Measurements from ENCODE around the gene TATDN2. TPM values are rescaled to one million over a fixed set of nuclear protein-coding genes. Genes with fewer than 3 reads are reported as not detected.

The TATDN2 gene
- total RNA-seq, 1 experiment from 2014 or later = 30.4 TPM

DNA sequence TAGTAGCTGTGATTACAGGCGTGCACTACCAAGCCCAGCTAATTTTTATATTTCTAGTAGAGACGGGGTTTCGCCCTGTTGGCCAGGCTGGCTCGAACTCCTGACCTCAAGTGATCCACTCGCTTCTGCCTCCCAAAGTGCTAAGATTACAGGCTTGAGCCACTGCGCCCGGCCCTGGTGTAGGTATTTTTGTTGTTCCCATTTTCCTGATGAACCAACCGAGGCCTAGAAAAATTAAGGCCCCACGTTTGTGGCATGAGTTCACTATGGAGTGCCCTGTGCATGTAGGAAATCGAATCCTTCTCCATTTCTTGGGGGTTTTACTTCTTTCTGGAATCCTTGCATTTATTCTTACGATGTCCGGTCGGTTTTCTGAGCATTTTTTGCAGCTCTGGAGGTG lies 14.3 kb upstream of the TATDN2 start:
- CTCF ChIA-PET = no interaction called here
- no TSS peak for BruUV-seq (replicated peaks)

DNA sequence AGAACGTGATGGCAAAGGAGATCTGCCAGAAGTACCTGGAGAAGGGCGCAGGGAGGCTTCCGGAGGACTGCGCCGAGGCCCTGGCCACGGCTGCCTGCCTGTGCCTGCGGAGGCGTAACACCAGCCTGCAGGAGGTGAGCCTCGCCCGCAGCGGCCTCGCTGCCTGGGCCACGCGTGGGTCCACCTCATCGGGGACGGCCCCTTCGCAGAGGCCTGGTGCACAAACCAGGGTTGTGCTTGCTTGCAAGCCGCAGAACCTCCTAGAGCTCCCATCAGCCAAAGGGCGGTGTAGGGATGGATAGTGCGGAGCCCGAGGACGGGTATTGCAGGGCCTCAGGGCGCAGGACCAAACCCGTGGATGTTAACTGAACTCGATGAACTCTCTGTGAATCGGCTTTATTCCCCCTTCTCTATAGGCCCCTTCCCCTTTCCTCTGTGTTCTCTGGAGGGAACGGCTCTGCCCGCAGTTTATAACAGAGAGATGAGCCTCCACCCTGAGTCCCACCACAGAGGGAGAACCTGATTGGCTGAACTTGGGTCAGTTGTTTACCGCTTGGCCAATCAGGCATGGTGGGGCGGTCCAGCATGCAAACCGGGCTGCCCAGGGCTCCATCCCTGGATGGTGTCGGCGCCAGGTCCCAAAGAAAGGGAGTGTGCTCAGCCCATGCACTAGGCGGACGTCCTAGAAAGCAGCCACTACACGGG lies 13.6 kb upstream of the TATDN2 start:
- no peak for TF ChIP-seq TCF7L2 (IDR thresholded peaks at IDR 0.05; ENCODE audit: low read depth, low read length)
- TF ChIP-seq, protein P1, sequence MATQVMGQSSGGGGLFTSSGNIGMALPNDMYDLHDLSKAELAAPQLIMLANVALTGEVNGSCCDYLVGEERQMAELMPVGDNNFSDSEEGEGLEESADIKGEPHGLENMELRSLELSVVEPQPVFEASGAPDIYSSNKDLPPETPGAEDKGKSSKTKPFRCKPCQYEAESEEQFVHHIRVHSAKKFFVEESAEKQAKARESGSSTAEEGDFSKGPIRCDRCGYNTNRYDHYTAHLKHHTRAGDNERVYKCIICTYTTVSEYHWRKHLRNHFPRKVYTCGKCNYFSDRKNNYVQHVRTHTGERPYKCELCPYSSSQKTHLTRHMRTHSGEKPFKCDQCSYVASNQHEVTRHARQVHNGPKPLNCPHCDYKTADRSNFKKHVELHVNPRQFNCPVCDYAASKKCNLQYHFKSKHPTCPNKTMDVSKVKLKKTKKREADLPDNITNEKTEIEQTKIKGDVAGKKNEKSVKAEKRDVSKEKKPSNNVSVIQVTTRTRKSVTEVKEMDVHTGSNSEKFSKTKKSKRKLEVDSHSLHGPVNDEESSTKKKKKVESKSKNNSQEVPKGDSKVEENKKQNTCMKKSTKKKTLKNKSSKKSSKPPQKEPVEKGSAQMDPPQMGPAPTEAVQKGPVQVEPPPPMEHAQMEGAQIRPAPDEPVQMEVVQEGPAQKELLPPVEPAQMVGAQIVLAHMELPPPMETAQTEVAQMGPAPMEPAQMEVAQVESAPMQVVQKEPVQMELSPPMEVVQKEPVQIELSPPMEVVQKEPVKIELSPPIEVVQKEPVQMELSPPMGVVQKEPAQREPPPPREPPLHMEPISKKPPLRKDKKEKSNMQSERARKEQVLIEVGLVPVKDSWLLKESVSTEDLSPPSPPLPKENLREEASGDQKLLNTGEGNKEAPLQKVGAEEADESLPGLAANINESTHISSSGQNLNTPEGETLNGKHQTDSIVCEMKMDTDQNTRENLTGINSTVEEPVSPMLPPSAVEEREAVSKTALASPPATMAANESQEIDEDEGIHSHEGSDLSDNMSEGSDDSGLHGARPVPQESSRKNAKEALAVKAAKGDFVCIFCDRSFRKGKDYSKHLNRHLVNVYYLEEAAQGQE (IDR thresholded peaks at IDR 0.05; ENCODE audit: insufficient read depth in 1 of 2, low read depth in 2 of 2, low read length in 1 of 2) = no peak
- TF ChIP-seq, protein P2, sequence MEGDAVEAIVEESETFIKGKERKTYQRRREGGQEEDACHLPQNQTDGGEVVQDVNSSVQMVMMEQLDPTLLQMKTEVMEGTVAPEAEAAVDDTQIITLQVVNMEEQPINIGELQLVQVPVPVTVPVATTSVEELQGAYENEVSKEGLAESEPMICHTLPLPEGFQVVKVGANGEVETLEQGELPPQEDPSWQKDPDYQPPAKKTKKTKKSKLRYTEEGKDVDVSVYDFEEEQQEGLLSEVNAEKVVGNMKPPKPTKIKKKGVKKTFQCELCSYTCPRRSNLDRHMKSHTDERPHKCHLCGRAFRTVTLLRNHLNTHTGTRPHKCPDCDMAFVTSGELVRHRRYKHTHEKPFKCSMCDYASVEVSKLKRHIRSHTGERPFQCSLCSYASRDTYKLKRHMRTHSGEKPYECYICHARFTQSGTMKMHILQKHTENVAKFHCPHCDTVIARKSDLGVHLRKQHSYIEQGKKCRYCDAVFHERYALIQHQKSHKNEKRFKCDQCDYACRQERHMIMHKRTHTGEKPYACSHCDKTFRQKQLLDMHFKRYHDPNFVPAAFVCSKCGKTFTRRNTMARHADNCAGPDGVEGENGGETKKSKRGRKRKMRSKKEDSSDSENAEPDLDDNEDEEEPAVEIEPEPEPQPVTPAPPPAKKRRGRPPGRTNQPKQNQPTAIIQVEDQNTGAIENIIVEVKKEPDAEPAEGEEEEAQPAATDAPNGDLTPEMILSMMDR (IDR thresholded peaks at IDR 0.05) = no peak
- TF ChIP-seq SIN3A (IDR thresholded peaks at IDR 0.05; ENCODE audit: borderline replicate concordance, insufficient read depth, low read depth, low read length) = no peak
- DNase-seq (ENCODE audit: low read depth, low spot score) (no peak), ATAC-seq (peak; percentile 52; the same call in 1 of the 2 replicates)
- no peaks in the 10 kb centered on the region for H3K9me3 ChIP-seq (ENCODE audit: control insufficient read depth, insufficient read depth, low read depth, low read length)
- no peaks in the 10 kb centered on the region for H3K4me1 ChIP-seq (ENCODE audit: control insufficient read depth, insufficient read depth, low read length)
- H3K27ac ChIP-seq (ENCODE audit: low read length) = no peak overlapping the region
- intact Hi-C loops (cut with micrococcal nuclease; ENCODE audit: unreplicated experiment) = no loop called here
- in situ Hi-C loops (cut with HindIII; ENCODE audit: low pct_unique_long_range_greater_than_20kb, low sequenced_read_pairs) = no loop called here
- no TSS peak for BruUV-seq (replicated peaks)
- ChIA-PET POLR2A (no interaction called here), CTCF (no interaction called here)
- H3K27me3 ChIP-seq (ENCODE audit: control insufficient read depth, insufficient read depth, low read length) = no peaks in the 10 kb centered on the region
- H3K36me3 ChIP-seq (ENCODE audit: control insufficient read depth, insufficient read depth, low read length) = peaks cover 9% of the 10 kb centered on the region
- no peak overlapping the region for H3K4me3 ChIP-seq (ENCODE audit: low read depth in 2 of 2, low read length in 2 of 2)

More for the DNA sequence above, 14.3 kb upstream of the TATDN2 start:
- POLR2A ChIA-PET = no interaction called here
- no peak for TF ChIP-seq POLR2AphosphoS5 (IDR thresholded peaks at IDR 0.05; ENCODE audit: low read depth, low read length)
- no peak for TF ChIP-seq TCF7L2 (IDR thresholded peaks at IDR 0.05; ENCODE audit: low read depth, low read length)
- TF ChIP-seq, protein P1 (IDR thresholded peaks at IDR 0.05; ENCODE audit: insufficient read depth in 1 of 2, low read depth in 2 of 2, low read length in 1 of 2) = no peak
- TF ChIP-seq, protein P2 (IDR thresholded peaks at IDR 0.05) = no peak
- TF ChIP-seq SIN3A (IDR thresholded peaks at IDR 0.05; ENCODE audit: borderline replicate concordance, insufficient read depth, low read depth, low read length) = no peak
- Histone ChIP-seq H3K4me1 (ENCODE audit: control insufficient read depth, insufficient read depth, low read length) (no peaks in the 10 kb centered on the region), H3K27ac (ENCODE audit: low read length) (no peak overlapping the region), H3K4me3 (ENCODE audit: low read depth in 2 of 2, low read length in 2 of 2) (no peak overlapping the region), H3K9me3 (ENCODE audit: control insufficient read depth, insufficient read depth, low read depth, low read length) (no peaks in the 10 kb centered on the region), H3K27me3 (ENCODE audit: control insufficient read depth, insufficient read depth, low read length) (no peaks in the 10 kb centered on the region), H3K36me3 (ENCODE audit: control insufficient read depth, insufficient read depth, low read length) (peaks cover 9% of the 10 kb centered on the region)
- no peak for DNase-seq (ENCODE audit: low read depth, low spot score)
- intact Hi-C loops (cut with micrococcal nuclease; ENCODE audit: unreplicated experiment) (no loop called here), in situ Hi-C loops (cut with HindIII; ENCODE audit: low pct_unique_long_range_greater_than_20kb, low sequenced_read_pairs) (no loop called here)
- ATAC-seq = no peak
